ENCODE measurements around the gene FLII. TPM values are rescaled to one million over a fixed set of nuclear protein-coding genes. Genes with fewer than 3 reads are reported as not detected.
A peak's percentile ranks its signal among the peaks of the same experiment; 100 is the strongest.

Gene FLII
- total RNA-seq, 4 donors from 2014 or later: 283 to 543 (median 310) TPM

DNA sequence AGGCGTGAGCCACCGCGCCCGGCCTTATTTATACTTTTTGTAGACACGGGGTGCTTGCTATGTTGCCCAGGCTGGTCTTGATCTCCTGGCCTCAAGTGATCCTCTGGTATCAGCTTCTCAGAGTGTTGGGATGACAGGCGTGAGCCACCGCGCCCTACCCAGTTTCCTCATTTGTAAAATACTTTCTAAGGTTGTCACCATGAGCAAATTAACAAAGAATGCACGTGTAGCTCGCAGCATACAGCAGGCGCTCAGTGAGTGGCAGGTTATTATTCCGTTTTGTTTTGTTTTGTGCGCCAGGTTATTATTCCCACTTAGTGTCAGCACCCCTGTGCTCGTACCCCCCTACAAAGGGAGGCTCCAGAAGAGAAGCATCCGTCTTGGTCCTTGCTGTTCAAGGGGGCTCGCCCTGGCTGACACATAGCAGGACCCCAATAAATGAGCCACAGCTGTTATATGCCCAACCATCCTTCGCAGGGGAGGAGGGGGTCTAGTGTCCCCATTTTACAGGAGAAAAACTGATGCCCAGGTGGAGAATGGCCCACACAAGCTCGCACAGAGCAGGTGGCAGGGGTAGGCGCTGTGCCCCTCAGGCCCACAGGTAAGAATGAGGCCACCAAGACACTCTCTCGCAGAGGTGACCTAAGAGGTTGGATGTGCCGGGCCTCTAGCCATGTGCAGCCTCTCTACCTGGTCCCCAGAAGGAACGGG, 1.2 kb upstream of the FLII start:
- Histone ChIP-seq H3K36me3 (peaks cover 0 to 43% of the 10 kb centered on the region in 2 donors), H3K4me3 (peak overlapping the region; percentile 85 to 89), H3K4me1 (peaks cover 0 to 63% (median 32%) of the 10 kb centered on the region in 3 donors), H3K9me3 (no peaks in the 10 kb centered on the region), H3K27ac (peak overlapping the region; percentile 81 to 99 (median 95)), H3K27me3 (no peaks in the 10 kb centered on the region)
- no peak for ATAC-seq
- WGBS, 2 donors (ENCODE audit: low coverage in 1 of 2): 67 to 68% methylated on average over 7 to 15 of the region's 22 CpGs
- TF ChIP-seq, protein P1, sequence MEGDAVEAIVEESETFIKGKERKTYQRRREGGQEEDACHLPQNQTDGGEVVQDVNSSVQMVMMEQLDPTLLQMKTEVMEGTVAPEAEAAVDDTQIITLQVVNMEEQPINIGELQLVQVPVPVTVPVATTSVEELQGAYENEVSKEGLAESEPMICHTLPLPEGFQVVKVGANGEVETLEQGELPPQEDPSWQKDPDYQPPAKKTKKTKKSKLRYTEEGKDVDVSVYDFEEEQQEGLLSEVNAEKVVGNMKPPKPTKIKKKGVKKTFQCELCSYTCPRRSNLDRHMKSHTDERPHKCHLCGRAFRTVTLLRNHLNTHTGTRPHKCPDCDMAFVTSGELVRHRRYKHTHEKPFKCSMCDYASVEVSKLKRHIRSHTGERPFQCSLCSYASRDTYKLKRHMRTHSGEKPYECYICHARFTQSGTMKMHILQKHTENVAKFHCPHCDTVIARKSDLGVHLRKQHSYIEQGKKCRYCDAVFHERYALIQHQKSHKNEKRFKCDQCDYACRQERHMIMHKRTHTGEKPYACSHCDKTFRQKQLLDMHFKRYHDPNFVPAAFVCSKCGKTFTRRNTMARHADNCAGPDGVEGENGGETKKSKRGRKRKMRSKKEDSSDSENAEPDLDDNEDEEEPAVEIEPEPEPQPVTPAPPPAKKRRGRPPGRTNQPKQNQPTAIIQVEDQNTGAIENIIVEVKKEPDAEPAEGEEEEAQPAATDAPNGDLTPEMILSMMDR (IDR thresholded peaks at IDR 0.05): no peak
- no peak for TF ChIP-seq POLR2A (IDR thresholded peaks at IDR 0.05)
- TF ChIP-seq EP300 (IDR thresholded peaks at IDR 0.05): no peak

DNA sequence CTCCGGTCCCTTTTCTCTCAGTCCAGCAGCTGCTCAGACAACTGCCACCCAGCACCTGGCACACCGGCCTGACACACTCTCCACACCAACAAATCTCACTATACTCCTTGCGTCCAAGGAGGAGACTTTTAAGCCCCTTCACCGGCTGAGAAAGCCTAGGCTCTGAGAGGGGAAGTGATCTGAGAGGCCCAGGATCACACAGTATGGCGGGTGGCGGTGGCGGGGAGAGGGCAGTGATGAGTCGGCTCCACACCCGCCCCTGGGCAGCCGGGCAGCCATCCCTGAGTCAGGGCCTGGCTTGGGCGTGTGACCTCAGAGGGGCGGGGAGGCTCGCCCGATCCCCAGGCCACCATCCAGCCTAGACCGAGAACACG, 569 bp downstream of the FLII start:
- Histone ChIP-seq H3K4me1 (peaks cover 0 to 61% (median 32%) of the 10 kb centered on the region in 3 donors), H3K4me3 (peak overlapping the region; percentile 44 to 98), H3K27ac (peak overlapping the region; percentile 60 to 99 (median 92)), H3K9me3 (no peaks in the 10 kb centered on the region), H3K27me3 (no peaks in the 10 kb centered on the region), H3K36me3 (peaks cover 0 to 43% of the 10 kb centered on the region in 2 donors)
- ATAC-seq: peak; percentile 77
- 0% methylated on average over 1 of the region's 16 CpGs; no CpG with 5 or more reads in 1 of the 2 donors for WGBS, 2 donors (ENCODE audit: low coverage in 1 of 2)
- TF ChIP-seq EP300 (IDR thresholded peaks at IDR 0.05) (no peak), POLR2AphosphoS5 (IDR thresholded peaks at IDR 0.05) (peak; percentile 25)
- TF ChIP-seq, protein P1 (IDR thresholded peaks at IDR 0.05): no peak

DNA sequence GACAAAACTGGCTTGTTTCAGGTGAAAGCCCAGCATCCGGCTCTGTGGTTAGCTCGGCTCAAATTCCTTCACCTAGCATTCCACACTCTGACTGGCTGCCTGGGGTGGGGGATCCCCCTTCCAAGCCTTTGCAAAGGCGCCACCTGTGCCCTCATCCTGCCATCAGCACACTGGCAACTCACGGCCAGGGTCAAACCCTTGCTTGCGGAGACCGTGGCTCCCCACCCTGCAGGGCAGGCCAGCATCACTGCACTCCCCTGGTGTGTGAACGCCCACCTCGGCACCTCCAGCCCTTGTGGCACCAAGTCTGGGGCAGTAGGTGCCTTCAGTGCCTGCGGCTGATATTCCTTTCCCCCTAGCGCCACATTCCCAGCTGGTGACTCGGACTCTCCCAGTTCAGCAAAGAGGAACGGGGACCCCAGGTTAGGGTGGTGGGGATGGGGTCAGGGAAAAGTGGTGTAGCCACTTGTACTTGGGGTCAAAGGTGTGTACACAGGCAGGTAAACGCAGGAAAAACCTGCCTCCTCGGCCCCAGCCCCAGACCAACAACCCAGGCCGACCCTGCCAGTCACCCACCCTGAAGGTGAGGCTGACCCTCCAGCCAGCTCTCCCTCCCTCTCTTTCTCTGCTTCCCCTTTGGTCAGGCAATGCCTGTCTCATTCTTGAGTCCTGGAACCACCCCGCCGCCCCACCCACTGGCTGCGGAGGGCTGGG, 1.1 kb downstream of the FLII start:
- Histone ChIP-seq H3K4me1 (peaks cover 0 to 55% (median 32%) of the 10 kb centered on the region in 3 donors), H3K27ac (peak overlapping the region; percentile 60 to 99 (median 92)), H3K9me3 (no peaks in the 10 kb centered on the region), H3K27me3 (no peaks in the 10 kb centered on the region), H3K4me3 (peak overlapping the region; percentile 44 to 98), H3K36me3 (peaks cover 0 to 44% of the 10 kb centered on the region in 2 donors)
- ATAC-seq: no peak
- TF ChIP-seq POLR2AphosphoS5 (IDR thresholded peaks at IDR 0.05): no peak
- TF ChIP-seq EP300 (IDR thresholded peaks at IDR 0.05): no peak
- 6 to 10% methylated on average over 3 of the region's 18 CpGs for WGBS, 2 donors (ENCODE audit: low coverage in 1 of 2)

DNA sequence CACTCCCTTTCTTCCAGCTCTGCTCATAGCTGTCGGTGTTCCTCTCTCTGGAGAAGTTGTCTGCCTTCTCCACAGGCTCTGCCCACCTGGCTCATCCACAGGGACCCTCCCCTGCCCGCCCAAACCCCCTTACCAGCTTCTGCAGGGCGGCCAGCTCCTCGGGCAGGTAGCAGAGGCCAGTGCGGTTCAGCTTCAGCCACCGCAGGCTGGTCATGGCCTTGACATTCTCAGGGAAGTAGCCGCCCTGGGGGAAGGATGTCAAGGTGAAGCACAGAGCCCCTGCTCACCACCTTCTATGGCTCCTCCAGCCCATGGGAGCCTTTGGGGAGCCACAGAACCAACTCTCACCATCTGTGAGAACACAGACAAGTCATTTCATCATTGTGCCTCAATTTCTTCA, 1.8 kb downstream of the FLII start:
- WGBS, 2 donors (ENCODE audit: low coverage in 1 of 2): 83% methylated on average over 1 of the region's 7 CpGs; no CpG with 5 or more reads in 1 of the 2 donors
- peak overlapping the region in 1 of 2 donors; percentile 98 for H3K4me3 ChIP-seq

DNA sequence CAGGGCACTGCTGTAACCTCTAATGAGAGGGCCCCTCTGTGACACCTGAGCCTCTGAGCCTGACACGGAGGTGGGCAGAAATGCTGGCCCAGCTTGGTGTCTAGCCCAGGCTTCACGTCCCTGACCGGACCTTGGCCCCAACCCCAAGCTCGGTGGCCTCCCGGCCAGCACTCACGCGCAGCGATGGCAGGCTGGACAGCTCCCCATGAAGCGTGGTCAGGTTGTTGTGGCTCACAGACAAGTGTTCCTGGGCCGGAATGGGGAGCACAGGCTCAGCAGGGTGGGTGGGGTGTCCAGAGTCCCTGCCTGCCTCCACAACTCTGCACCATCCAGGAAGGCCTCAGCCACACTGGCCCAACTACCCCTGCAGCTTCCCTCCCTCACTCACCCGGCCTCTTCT, 2.2 kb downstream of the FLII start:
- TF ChIP-seq, protein P1 (IDR thresholded peaks at IDR 0.05): no peak
- TF ChIP-seq EP300 (IDR thresholded peaks at IDR 0.05) (no peak), POLR2A (IDR thresholded peaks at IDR 0.05) (no peak), POLR2AphosphoS5 (IDR thresholded peaks at IDR 0.05) (no peak)
- H3K4me1 ChIP-seq: peaks cover 0 to 44% (median 22%) of the 10 kb centered on the region in 3 donors
- no peaks in the 10 kb centered on the region for H3K9me3 ChIP-seq
- WGBS, 2 donors (ENCODE audit: low coverage in 1 of 2): 60 to 63% methylated on average over 1 to 2 of the region's 11 CpGs
- H3K27me3 ChIP-seq: no peaks in the 10 kb centered on the region
- ATAC-seq: no peak
- peak overlapping the region in 1 of 2 donors; percentile 98 for H3K4me3 ChIP-seq
- peaks cover 0 to 55% of the 10 kb centered on the region in 2 donors for H3K36me3 ChIP-seq
- H3K27ac ChIP-seq: peak overlapping the region in 1 of 4 donors; percentile 94

More for the DNA sequence above, 1.8 kb downstream of the FLII start:
- no peak for ATAC-seq
- Histone ChIP-seq H3K36me3 (peaks cover 0 to 51% of the 10 kb centered on the region in 2 donors), H3K27me3 (no peaks in the 10 kb centered on the region), H3K9me3 (no peaks in the 10 kb centered on the region), H3K4me1 (peaks cover 0 to 49% (median 26%) of the 10 kb centered on the region in 3 donors), H3K27ac (peak overlapping the region in 3 of 4 donors; percentile 91 to 99 (median 94))
- TF ChIP-seq POLR2A (IDR thresholded peaks at IDR 0.05): no peak
- TF ChIP-seq POLR2AphosphoS5 (IDR thresholded peaks at IDR 0.05): no peak
- TF ChIP-seq, protein P1 (IDR thresholded peaks at IDR 0.05): no peak
- no peak for TF ChIP-seq EP300 (IDR thresholded peaks at IDR 0.05)
